NCI-H748 (cell line): ENCODE results near the gene BEND6.
"Not testable (repeated sequence)": the region's sequence is repeated elsewhere in the genome, so short reads cannot be mapped to it uniquely, and the experiment has no call there.

Source experiments
- DNase-seq: peaks from one replicate; lab custom pipeline; 2025; ENCODE audit not compliant: unreplicated experiment; lab: John Stamatoyannopoulos, UW

The BEND6 gene

DNA sequence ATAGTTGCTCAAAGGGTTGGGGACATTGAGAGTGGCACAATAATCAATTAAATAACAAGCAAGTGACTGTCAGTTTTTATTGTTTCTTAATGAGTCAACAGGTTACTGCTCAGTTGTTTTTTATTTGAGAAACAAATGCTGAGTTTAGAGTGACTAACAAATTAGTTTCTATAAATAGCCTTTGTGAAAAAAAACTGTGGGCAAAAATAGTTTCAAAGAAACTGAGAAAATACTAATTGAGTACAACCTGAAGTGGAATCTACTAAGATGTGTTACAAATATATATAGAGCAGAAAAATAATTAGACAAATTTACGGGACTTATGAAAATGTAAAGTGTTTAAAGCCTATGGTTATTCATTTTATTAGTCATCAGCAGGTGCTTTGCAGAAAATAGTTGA, 22.3 kb downstream of the BEND6 start:
- DNase-seq: no peak

DNA sequence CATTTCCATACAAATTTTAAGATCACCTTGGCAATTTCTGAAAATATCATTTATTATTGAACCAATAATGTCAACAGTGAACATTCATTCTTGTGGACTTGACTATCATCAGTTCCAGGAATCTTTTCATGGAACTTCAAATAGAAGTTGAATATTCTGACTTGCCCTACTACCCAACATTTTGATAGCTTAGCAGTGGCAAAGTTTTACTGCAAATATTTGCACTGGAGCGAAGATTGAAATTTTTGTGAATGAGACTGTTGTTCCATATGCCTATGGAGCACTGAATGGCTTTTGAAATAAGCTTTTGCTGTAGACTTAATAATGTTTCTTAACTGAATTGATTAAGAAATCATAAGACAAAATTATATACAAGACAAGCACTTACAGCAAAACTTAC, 23.6 kb downstream of the BEND6 start:
- no peak for DNase-seq

GRCh38 chr6:56984361-56984760, 29.5 kb downstream of the BEND6 start:
- no peak for DNase-seq

GRCh38 chr6:56984884-56985283, 30.0 kb downstream of the BEND6 start:
- no peak for DNase-seq

DNA sequence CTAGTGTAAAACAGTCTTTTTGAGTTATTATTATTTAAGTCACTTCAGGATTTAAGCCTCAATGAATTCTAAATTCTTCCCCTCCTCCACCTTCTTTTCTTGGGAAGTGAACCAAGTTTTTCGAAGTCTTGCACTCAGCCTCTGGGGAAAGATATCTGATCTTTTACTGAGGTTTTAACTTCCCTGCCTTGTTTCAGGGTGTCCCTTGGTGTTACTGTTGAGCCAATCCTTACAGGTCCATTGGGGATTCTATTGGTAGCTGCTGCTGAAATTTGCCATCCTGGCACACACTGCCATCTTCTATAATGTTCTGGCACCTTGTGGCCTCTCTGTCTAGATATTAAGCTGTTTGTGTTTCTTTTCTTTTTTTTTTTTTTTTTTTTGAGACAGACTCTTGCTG, 31.7 kb downstream of the BEND6 start:
- no peak for DNase-seq

GRCh38 chr6:56988145-56988544, 33.2 kb downstream of the BEND6 start:
- no peak for DNase-seq

DNA sequence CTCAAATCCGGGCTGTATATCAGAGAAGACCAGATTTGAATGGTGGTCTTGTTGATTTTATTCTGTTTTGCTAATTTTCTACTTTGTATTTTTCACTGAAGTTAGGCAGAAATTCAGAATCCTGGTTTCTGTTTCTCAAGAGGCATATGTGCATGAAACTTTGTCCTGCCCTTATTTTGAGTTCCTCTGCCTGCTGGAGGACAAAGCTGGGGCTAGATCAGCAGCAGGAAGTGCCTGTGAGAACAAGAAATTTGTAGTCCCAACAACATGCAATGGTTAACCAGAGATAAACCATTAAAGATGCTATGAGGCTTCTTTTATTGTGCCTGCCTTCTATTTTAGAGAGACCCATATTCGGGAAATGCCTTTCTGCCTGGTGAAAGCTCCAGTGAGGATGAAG, 37.1 kb downstream of the BEND6 start:
- no peak for DNase-seq

- no peak for DNase-seq
These were observed 37.8 kb downstream of the BEND6 start for GRCh38 chr6:56992703-56993102.

GRCh38 chr6:56995347-56995902, 40.5 kb downstream of the BEND6 start:
- peak; percentile 8 for DNase-seq

DNA sequence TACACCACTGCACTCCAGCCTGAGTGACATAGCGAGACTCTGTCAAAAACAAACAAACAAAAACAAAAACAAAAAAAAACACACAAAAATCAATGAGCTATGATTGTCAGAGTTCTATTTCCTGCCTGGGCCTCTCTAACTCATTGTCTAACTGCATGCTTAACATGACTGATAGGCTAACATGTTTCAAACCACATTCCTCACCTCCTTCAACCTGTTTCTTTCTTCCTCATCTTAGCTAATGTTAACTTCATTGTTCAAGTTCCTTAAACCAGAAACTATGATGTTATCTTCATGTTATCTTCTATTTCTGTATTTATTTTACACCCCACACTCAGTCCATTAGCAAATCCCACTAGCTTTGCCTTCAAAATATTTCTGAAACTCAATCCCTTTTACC, 41.5 kb downstream of the BEND6 start:
- no peak for DNase-seq

GRCh38 chr6:56999049-56999448, 44.1 kb downstream of the BEND6 start:
- no peak for DNase-seq

DNA sequence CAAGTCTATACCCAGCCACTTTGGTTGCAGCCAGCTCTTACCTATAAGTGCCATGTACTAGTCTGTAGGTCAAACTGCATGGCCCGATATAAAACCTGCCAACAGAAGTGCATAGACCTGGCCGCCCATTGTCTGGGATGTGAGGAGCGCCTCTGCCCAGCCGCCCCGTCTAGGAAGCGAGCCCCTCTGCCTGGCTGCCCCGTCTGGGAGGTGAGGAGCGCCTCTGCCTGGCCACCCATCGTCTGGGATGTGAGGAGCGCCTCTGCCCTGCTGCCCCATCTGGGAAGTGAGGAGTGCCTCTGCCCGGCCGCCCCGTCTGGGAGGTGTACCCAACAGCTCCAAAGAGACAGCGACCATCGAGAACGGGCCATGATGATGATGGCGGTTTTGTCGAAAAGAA, 44.8 kb downstream of the BEND6 start:
- not testable (repeated sequence) for DNase-seq

GRCh38 chr6:57002197-57002596, 47.3 kb downstream of the BEND6 start:
- no peak for DNase-seq

DNA sequence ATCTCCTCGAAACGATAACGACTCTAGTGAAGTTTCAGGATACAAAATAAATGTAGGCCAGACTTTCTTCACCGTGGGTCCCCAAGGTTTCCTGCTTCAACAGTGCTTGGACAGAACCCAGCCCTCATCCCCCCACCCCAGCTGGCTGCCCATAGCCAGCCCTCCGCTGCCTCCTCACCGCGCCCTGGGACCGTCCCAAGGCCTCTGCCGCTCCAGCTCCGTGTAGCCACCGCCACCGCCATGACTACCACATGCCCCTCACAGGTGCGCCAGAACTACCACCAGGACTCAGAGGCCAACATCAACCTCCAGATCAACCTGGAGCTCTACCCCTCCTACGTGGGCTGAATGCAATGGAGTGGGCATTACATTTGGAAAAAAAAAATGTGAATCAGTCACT, 49.4 kb downstream of the BEND6 start:
- no peak for DNase-seq

DNA sequence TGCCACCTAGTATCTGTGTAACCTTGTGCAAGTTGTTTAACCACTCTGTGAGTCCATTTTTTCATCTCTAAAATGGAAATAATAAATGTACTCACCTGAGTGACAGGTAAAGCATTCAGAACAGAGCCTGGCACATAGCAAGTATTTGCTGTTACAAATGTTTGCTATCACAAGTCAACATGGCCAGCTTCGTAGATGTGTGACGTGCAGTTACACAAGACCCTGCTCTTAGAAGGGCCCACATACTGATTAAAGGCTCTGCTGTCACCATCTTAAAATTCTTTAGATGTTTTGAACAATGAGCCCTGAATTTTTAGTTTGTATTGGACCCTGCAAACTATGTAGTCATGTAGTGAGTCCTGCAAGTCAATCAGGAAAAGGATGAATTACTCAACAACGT, 51.2 kb downstream of the BEND6 start:
- DNase-seq: no peak

DNA sequence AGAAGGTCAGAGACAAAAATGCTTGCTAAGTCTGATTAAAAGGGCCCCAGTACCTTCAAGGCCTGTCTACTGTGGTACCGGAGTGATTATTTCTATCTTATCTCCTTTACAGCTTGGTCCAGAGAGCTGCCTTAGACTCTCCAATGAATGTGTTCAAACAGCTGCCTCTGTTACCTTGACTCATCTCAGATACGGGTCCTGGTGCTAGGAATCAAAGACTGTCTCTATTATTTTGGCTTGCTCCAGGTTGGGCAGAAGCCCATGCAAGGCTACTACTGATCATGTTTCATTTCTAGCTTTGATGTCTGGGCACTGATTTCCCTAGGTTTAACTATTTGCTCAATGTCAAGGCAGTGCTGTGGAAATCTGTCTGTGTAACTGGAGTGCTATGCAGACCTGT, 53.2 kb downstream of the BEND6 start:
- not testable (repeated sequence) for DNase-seq

- no peak for DNase-seq
These were observed 58.6 kb downstream of the BEND6 start for GRCh38 chr6:57013521-57013926.

- DNase-seq: no peak
These were observed 62.2 kb downstream of the BEND6 start for GRCh38 chr6:57017069-57017468.

GRCh38 chr6:57017841-57018240, 62.9 kb downstream of the BEND6 start:
- no peak for DNase-seq

- no peak for DNase-seq
These were observed 64.5 kb downstream of the BEND6 start for GRCh38 chr6:57019434-57019833.

GRCh38 chr6:57021086-57021720, 66.3 kb downstream of the BEND6 start:
- DNase-seq: peak; percentile 67

- DNase-seq: no peak
These were observed 69.4 kb downstream of the BEND6 start for GRCh38 chr6:57024321-57024720.

- DNase-seq: no peak
These were observed 69.9 kb downstream of the BEND6 start for GRCh38 chr6:57024775-57025174.
